OCI-LY3 (cell line): ENCODE measurements around the gene EPHA1.

Experiments
- CTCF ChIP-seq: fragments of 200-600, 300-600 bp; sonication (generic); IDR thresholded peaks from 2 replicates; pipeline ENCODE4 v1.5.1; 2014; ENCODE audit warnings: antibody characterized with exemption, low read length, low read depth
- EZH2phosphoT487 ChIP-seq: fragments of 200-600 bp; shearing (Covaris generic); IDR thresholded peaks from 2 replicates; pipeline ENCODE4 v1.6.1; 2018; ENCODE audit warnings: antibody characterized with exemption, mixed run types, low read depth

- TF ChIP-seq CTCF (no peak), EZH2phosphoT487 (no peak)
Observed at GRCh38 chr7:143396625-143397556, 11.8 kb downstream of the EPHA1 start.
